HG03558 (cell line): ENCODE results near the gene TARBP2.
"Not testable (repeated sequence)": the region's sequence is repeated elsewhere in the genome, so short reads cannot be mapped to it uniquely, and the experiment has no call there.

ENCODE experiments used
- ATAC-seq: cut with Tn5 transposase; IDR thresholded peaks from one replicate; pipeline ENCODE4 v1.9.1; 2021; ENCODE audit warnings: moderate number of reproducible peaks; ENCODE audit not compliant: unreplicated experiment; ENCODE audit errors: extremely low read depth

Gene TARBP2

GRCh38 chr12:53550131-53550530, 49.0 kb downstream of the TARBP2 start:
- ATAC-seq, result not testable (repeated sequence)

- ATAC-seq, result no peak
Observed at GRCh38 chr12:53550595-53550994, 49.5 kb downstream of the TARBP2 start.

- no peak for ATAC-seq
Observed at GRCh38 chr12:53551889-53552291, 50.8 kb downstream of the TARBP2 start.

- ATAC-seq, result no peak
Observed at GRCh38 chr12:53552361-53553327, 51.6 kb downstream of the TARBP2 start.
